H9 (cell line): ENCODE data around the gene EPGN. TPM values are rescaled to one million over a fixed set of nuclear protein-coding genes. Genes with fewer than 3 reads are reported as not detected.

Experiments
- DNase-seq: peaks from one replicate; pipeline ENCODE4 v3.0.0-alpha.2; 2017
- H2AFZ ChIP-seq: one replicate; pipeline ENCODE4 v1.6.1; 2013; ENCODE audit warnings: mild to moderate bottlenecking, low read length, control low read depth, moderate library complexity
- H2AK5ac ChIP-seq: 2 replicates; pipeline ENCODE4 v1.6.1; 2013; ENCODE audit warnings: low read length, control low read depth, mixed read lengths; ENCODE audit not compliant: insufficient read length
- H2BK120ac ChIP-seq: one replicate; pipeline ENCODE4 v1.6.1; 2013; ENCODE audit warnings: low read depth, mild to moderate bottlenecking, low read length, control low read depth, inconsistent platforms; ENCODE audit not compliant: poor library complexity, severe bottlenecking
- H2BK12ac ChIP-seq: 2 replicates; pipeline ENCODE4 v1.6.1; 2013; ENCODE audit warnings: low read length, control low read depth, mixed read lengths, low read depth; ENCODE audit not compliant: insufficient read length
- H2BK15ac ChIP-seq: 2 replicates; pipeline ENCODE4 v1.6.1; 2013; ENCODE audit warnings: low read depth, low read length, control low read depth
- H2BK20ac ChIP-seq: one replicate; pipeline ENCODE4 v1.6.1; 2013; ENCODE audit warnings: low read depth, mild to moderate bottlenecking, low read length, control low read depth, inconsistent platforms; ENCODE audit not compliant: poor library complexity, severe bottlenecking
- H2BK5ac ChIP-seq: 2 replicates; pipeline ENCODE4 v1.6.1; 2013; ENCODE audit warnings: low read length, control low read depth, mixed read lengths; ENCODE audit not compliant: insufficient read length
- H3K14ac ChIP-seq: 2 replicates; pipeline ENCODE4 v1.6.1; 2013; ENCODE audit warnings: low read length, control low read depth; ENCODE audit not compliant: insufficient read depth
- H3K18ac ChIP-seq: 2 replicates; pipeline ENCODE4 v1.6.1; 2013; ENCODE audit warnings: low read depth, mild to moderate bottlenecking, mixed read lengths, low read length, control low read depth; ENCODE audit not compliant: insufficient read length
- H3K23ac ChIP-seq: 2 replicates; pipeline ENCODE4 v1.6.1; 2013; ENCODE audit warnings: low read length, control low read depth, mixed read lengths, low read depth; ENCODE audit not compliant: insufficient read length
- H3K23me2 ChIP-seq: 2 replicates; pipeline ENCODE4 v1.6.1; 2013; ENCODE audit warnings: low read depth, mild to moderate bottlenecking, mixed read lengths, low read length, control low read depth; ENCODE audit not compliant: insufficient read length, poor library complexity, severe bottlenecking
- H3K27ac ChIP-seq: 2 replicates; pipeline ENCODE4 v1.5.1; 2013; ENCODE audit warnings: low read length, control low read depth, mixed read lengths, low read depth; ENCODE audit not compliant: insufficient read length
- H3K27me3 ChIP-seq: 2 replicates; pipeline ENCODE4 v1.6.1; 2013; ENCODE audit warnings: low read length, control low read depth, inconsistent platforms; ENCODE audit not compliant: insufficient read depth
- H3K4ac ChIP-seq: 2 replicates; pipeline ENCODE4 v1.6.1; 2013; ENCODE audit warnings: low read depth, mild to moderate bottlenecking, control low read depth, inconsistent platforms, low read length, moderate library complexity
- H3K4me1 ChIP-seq: 2 replicates; pipeline ENCODE4 v1.6.1; 2013; ENCODE audit warnings: low read length, control low read depth, inconsistent platforms; ENCODE audit not compliant: insufficient read depth
- H3K4me2 ChIP-seq: 2 replicates; pipeline ENCODE4 v1.6.1; 2013; ENCODE audit warnings: low read length, control low read depth, mixed read lengths; ENCODE audit not compliant: insufficient read length, insufficient read depth
- H3K56ac ChIP-seq: 2 replicates; pipeline ENCODE4 v1.6.1; 2013; ENCODE audit warnings: low read depth, mild to moderate bottlenecking, mixed read lengths, low read length, control low read depth; ENCODE audit not compliant: insufficient read length
- H3K79me1 ChIP-seq: 2 replicates; pipeline ENCODE4 v1.6.1; 2013; ENCODE audit warnings: low read depth, mild to moderate bottlenecking, moderate library complexity, low read length, control low read depth, inconsistent platforms; ENCODE audit not compliant: insufficient read depth, poor library complexity, severe bottlenecking
- H3K79me2 ChIP-seq: 2 replicates; pipeline ENCODE4 v1.6.1; 2013; ENCODE audit warnings: low read length, control low read depth, inconsistent platforms; ENCODE audit not compliant: insufficient read depth
- H3K9ac ChIP-seq: 2 replicates; pipeline ENCODE4 v1.6.1; 2013; ENCODE audit warnings: low read length, control low read depth, mixed read lengths; ENCODE audit not compliant: insufficient read length; ENCODE audit errors: extremely low read depth
- H3K9me3 ChIP-seq: one replicate; pipeline ENCODE4 v1.6.1; 2013; ENCODE audit warnings: low read depth, low read length, inconsistent platforms; ENCODE audit not compliant: control insufficient read depth
- H3T11ph ChIP-seq: one replicate; pipeline ENCODE4 v1.6.1; 2013; ENCODE audit warnings: mild to moderate bottlenecking, low read length, control low read depth, inconsistent platforms
- H4K20me1 ChIP-seq: one replicate; pipeline ENCODE4 v1.6.1; 2013; ENCODE audit not compliant: control insufficient read depth, insufficient read length, insufficient read depth
- H4K5ac ChIP-seq: 2 replicates; pipeline ENCODE4 v1.6.1; 2013; ENCODE audit warnings: low read depth, mild to moderate bottlenecking, mixed read lengths, low read length, control low read depth; ENCODE audit not compliant: insufficient read length
- H4K8ac ChIP-seq: replicated peaks from 2 replicates; pipeline ENCODE4 v1.6.1; 2013; ENCODE audit warnings: low read length, control low read depth, mixed read lengths, low read depth; ENCODE audit not compliant: insufficient read length
- H4K91ac ChIP-seq: 2 replicates; pipeline ENCODE4 v1.6.1; 2013; ENCODE audit warnings: low read depth, mild to moderate bottlenecking, moderate library complexity, mixed read lengths, low read length, control low read depth; ENCODE audit not compliant: insufficient read length
- H3K27ac Mint-ChIP-seq, 3 experiments: 2 replicates in 2 of 3; 3 replicates in 1 of 3; pipeline ENCODE4 v1.8.0; 2020 to 2021; ENCODE audit warnings: mixed read lengths in 3 of 3, mild to moderate bottlenecking in 1 of 3, moderate library complexity in 1 of 3
- H3K27me3 Mint-ChIP-seq: 2 replicates; pipeline ENCODE4 v1.8.0; 2021; ENCODE audit warnings: low read depth, mild to moderate bottlenecking, moderate library complexity, mixed read lengths
- H3K36me3 Mint-ChIP-seq, 3 experiments: 2 replicates in 2 of 3; 3 replicates in 1 of 3; pipeline ENCODE4 v1.8.0; 2020 to 2021; ENCODE audit warnings: low read depth in 3 of 3, mixed read lengths in 3 of 3; ENCODE audit not compliant: insufficient read depth in 1 of 3
- H3K4me1 Mint-ChIP-seq, 2 experiments: 2 replicates each; pipeline ENCODE4 v1.8.0; 2020; ENCODE audit warnings: mixed read lengths in 2 of 2
- H3K4me3 Mint-ChIP-seq, 2 experiments: 2 replicates in 1 of 2; 3 replicates in 1 of 2; pipeline ENCODE4 v1.8.0; 2020 to 2021; ENCODE audit warnings: mild to moderate bottlenecking in 2 of 2, mixed read lengths in 2 of 2, moderate library complexity in 1 of 2
- H3K9me3 Mint-ChIP-seq, 2 experiments: 2 replicates in 1 of 2; 3 replicates in 1 of 2; pipeline ENCODE4 v1.8.0; 2020; ENCODE audit warnings: mild to moderate bottlenecking in 2 of 2, mixed read lengths in 2 of 2, moderate library complexity in 1 of 2
- WGBS: extraction: QIAGEN DNeasy Blood & Tissue Kit; methylation state at CpG from one replicate; pipeline ENCODE4 v1.1.7; 2013; ENCODE audit warnings: missing lambda C conversion rate, low lambda C conversion rate, mixed read lengths; ENCODE audit not compliant: insufficient read length; ENCODE audit errors: extremely low coverage; 5-methylcytosine and 5-hydroxymethylcytosine counted together
- total RNA-seq: library from RNA; stranded (reverse); gene quantifications from 2 replicates; pipeline ENCODE4 v1.2.1, GENCODE V29; 2021
- TF ChIP-seq, protein P1 (sequence below): fragments of 200-600 bp; sonication (generic); conservative IDR thresholded peaks from 3 replicates; pipeline ENCODE4 v1.8.0; 2021; ENCODE audit warnings: antibody characterized with exemption, mild to moderate bottlenecking

EPGN gene
- total RNA-seq, 1 experiment from 2014 or later, result not detected

DNA sequence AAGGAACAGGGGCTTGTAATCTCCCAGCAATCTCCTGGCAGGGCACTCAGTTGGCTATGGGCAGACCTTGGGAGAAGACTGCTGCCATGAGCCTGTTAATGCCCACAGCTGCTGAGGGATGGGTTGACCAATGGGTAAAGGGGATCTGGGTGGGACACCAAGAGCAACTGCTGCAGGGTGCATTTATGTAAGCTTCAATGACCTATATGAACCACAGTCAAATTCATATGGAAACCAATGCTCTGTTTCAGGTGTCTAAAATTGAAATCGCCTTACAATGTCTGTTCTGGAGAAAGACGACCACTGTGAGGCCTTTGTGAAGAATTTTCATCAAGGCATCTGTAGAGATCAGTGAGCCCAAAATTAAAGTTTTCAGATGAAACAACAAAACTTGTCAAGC lies 6.1 kb downstream of the EPGN start:
- Histone ChIP-seq H3K14ac (no peak overlapping the region), H2BK15ac (no peak overlapping the region), H2AFZ (no peak overlapping the region), H2BK20ac (no peak overlapping the region), H3K79me2 (no peaks in the 10 kb centered on the region), H2BK5ac (no peak overlapping the region), H3T11ph (no peak overlapping the region), H2BK120ac (no peak overlapping the region), H2BK12ac (no peak overlapping the region), H3K9ac (no peak overlapping the region), H3K4me1 (no peaks in the 10 kb centered on the region), H3K4me2 (no peak overlapping the region), H3K23me2 (no peaks in the 10 kb centered on the region), H3K27me3 (no peaks in the 10 kb centered on the region), H4K20me1 (no peaks in the 10 kb centered on the region), H3K18ac (no peak overlapping the region), H3K27ac (no peak overlapping the region), H3K56ac (no peak overlapping the region), H3K4ac (no peak overlapping the region), H3K23ac (no peak overlapping the region), H4K91ac (no peak overlapping the region), H4K8ac (no peak overlapping the region), H3K79me1 (no peaks in the 10 kb centered on the region), H3K9me3 (no peaks in the 10 kb centered on the region), H4K5ac (no peak overlapping the region), H2AK5ac (no peak overlapping the region)
- peaks cover 2 to 3% of the 10 kb centered on the region in 2 experiments; a peak in 1 of 4 replicates for H3K4me1 Mint-ChIP-seq
- TF ChIP-seq, protein P1, sequence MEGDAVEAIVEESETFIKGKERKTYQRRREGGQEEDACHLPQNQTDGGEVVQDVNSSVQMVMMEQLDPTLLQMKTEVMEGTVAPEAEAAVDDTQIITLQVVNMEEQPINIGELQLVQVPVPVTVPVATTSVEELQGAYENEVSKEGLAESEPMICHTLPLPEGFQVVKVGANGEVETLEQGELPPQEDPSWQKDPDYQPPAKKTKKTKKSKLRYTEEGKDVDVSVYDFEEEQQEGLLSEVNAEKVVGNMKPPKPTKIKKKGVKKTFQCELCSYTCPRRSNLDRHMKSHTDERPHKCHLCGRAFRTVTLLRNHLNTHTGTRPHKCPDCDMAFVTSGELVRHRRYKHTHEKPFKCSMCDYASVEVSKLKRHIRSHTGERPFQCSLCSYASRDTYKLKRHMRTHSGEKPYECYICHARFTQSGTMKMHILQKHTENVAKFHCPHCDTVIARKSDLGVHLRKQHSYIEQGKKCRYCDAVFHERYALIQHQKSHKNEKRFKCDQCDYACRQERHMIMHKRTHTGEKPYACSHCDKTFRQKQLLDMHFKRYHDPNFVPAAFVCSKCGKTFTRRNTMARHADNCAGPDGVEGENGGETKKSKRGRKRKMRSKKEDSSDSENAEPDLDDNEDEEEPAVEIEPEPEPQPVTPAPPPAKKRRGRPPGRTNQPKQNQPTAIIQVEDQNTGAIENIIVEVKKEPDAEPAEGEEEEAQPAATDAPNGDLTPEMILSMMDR, result no peak
- no peak overlapping the region for H3K27ac Mint-ChIP-seq
- no CpG with 5 or more reads among the region's 2 CpGs for WGBS
- H3K27me3 Mint-ChIP-seq, result no peaks in the 10 kb centered on the region
- no peaks in the 10 kb centered on the region; a peak in 1 of 5 replicates for H3K9me3 Mint-ChIP-seq
- no peaks in the 10 kb centered on the region for H3K36me3 Mint-ChIP-seq
- DNase-seq, result no peak
- no peak overlapping the region for H3K4me3 Mint-ChIP-seq
